Measurements from ENCODE around the gene ESF1.

DNA sequence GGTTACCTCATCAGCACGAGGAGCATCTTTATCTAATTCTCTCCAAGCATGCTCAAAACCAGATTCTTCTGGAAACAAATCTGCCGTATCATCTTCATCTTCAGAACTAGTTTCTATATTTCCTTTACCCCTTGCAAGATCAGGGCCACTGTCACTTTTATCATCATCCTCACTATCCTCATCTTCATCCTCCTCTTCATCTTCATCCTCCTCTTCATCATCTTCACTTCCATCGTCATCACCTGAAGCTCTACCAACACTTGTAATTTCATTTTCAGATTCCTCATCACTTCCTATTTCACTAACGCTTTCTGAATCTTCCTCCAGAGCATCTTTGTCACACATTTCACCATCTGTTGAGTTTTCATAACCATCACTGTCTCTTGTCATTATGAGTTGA is 8.9 kb downstream of the ESF1 start:
- TF ChIP-seq CTCF (IDR thresholded peaks at IDR 0.05) (no peak), POLR2A (IDR thresholded peaks at IDR 0.05) (no peak)

Measured in adrenal gland (tissue), 5 donors.